Measurements from ENCODE around the gene HIGD1C. TPM values are rescaled to one million over a fixed set of nuclear protein-coding genes. Genes with fewer than 3 reads are reported as not detected.

The HIGD1C gene
- total RNA-seq, 1 donor from 2014 or later: not detected

DNA sequence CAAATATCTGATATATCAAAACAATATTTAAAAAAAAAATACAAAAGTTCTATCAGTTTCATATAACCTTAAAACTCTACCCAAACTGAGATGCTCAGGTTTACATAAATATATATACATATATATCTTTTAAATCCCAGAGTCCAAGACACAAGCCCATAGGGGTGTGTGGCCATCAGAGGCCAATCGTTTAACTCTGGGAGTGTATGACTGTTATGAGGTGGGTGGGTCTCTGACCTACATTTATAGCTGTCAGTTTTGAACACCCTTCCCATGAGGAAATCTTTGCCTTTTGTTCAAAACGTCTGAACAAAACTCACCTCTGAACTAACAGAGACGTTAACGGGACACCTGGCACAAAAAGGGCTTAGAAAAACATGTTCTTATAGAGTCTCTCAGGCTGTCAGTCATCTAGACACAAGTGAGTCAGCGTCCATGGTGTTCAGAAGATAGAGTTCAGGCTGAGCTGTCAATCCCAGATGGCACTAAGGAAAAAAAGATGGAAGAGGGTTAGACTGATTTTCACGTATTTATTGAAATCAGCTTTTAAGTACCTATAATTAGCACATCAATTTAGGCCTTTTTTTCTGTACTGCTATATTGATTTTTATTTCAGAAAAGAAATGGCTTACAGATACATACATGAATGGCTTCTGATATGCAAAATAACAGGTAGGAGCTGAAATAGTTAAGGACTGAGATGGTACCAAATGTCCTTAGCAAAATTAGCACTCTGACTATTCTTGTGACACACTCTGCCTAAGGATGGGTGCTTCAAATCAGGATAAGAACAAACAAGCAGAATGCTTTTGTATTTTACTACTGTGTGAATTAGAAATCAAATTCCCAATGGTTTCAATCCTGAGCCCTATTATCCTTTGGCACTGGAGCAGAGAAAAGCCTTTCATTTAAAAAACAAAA, 29.2 kb downstream of the HIGD1C start:
- Histone ChIP-seq H3K4me1 (peaks cover 11% of the 10 kb centered on the region), H3K4me3 (no peak overlapping the region), H3K27me3 (no peaks in the 10 kb centered on the region), H3K9me3 (no peaks in the 10 kb centered on the region), H3K36me3 (peaks cover 20% of the 10 kb centered on the region), H3K27ac (no peak overlapping the region)
- no peak for ATAC-seq
- intact Hi-C loops (cut with DNase I): no loop called here
- DNase-seq: no peak
- TF ChIP-seq, protein P1, sequence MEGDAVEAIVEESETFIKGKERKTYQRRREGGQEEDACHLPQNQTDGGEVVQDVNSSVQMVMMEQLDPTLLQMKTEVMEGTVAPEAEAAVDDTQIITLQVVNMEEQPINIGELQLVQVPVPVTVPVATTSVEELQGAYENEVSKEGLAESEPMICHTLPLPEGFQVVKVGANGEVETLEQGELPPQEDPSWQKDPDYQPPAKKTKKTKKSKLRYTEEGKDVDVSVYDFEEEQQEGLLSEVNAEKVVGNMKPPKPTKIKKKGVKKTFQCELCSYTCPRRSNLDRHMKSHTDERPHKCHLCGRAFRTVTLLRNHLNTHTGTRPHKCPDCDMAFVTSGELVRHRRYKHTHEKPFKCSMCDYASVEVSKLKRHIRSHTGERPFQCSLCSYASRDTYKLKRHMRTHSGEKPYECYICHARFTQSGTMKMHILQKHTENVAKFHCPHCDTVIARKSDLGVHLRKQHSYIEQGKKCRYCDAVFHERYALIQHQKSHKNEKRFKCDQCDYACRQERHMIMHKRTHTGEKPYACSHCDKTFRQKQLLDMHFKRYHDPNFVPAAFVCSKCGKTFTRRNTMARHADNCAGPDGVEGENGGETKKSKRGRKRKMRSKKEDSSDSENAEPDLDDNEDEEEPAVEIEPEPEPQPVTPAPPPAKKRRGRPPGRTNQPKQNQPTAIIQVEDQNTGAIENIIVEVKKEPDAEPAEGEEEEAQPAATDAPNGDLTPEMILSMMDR (IDR thresholded peaks at IDR 0.05): no peak

DNA sequence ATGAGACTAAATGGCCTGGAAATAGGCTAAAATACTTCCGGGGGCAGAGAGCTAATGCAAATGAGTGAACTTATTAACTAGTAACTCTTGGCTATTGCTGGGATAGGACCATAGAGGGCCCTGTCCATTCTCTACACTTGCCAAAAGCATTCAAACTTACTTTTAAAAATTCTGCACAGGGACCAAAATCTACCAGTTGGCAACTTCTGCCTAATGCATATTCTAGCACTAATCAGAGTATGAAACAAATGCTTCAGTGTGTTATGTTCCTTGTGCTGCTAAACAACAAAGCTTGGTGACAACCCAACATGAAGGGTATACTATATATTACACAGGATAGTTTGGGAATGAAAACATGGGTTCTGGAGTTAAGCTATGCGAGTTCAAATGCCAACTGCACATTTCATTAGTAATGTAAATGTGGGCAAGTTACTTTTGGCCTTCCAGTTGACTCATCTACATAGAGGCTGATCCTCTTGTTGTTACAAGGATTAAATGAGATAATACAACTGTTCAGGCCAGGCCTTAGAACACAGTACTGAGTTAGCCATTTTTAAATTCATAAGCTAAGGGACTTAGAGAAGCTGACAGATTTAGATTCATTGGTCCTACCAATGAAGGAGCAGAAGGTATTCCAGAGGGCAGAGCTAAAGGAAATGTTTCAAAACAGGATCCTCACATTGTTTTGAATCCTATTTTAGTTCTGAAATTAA, 32.4 kb downstream of the HIGD1C start:
- H3K27ac ChIP-seq: peak overlapping the region; percentile 26
- H3K9me3 ChIP-seq: no peaks in the 10 kb centered on the region
- ATAC-seq (no peak), DNase-seq (no peak)
- TF ChIP-seq, protein P1 (IDR thresholded peaks at IDR 0.05): no peak
- peaks cover 14% of the 10 kb centered on the region for H3K4me1 ChIP-seq
- intact Hi-C loops (cut with DNase I): no loop called here
- no peak overlapping the region for H3K4me3 ChIP-seq
- H3K27me3 ChIP-seq: no peaks in the 10 kb centered on the region
- H3K36me3 ChIP-seq: peaks cover 43% of the 10 kb centered on the region

DNA sequence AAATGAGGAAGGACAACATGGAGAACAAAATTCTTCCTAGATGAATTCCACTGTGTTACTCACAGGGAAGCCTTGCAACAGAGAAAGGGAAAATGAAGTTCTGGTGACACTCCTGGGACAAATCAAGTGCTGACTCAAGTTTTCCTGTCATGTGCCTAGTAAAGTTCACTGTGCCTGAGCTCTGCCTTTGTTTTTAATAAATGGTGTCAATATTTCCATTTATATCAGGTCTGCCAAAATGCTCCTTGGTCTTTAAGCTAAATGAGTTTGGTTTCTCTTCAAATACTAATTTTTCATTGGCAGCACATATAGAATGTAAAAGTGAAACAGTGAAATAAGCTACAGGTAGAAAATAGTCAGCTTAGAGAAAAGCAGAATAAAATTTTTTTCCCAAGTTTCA, 33.0 kb downstream of the HIGD1C start:
- TF ChIP-seq, protein P1 (IDR thresholded peaks at IDR 0.05): no peak
- intact Hi-C loops (cut with DNase I): no loop called here
- peaks cover 14% of the 10 kb centered on the region for H3K4me1 ChIP-seq
- H3K9me3 ChIP-seq: no peaks in the 10 kb centered on the region
- DNase-seq (no peak), ATAC-seq (peak; percentile 64)
- H3K36me3 ChIP-seq: peaks cover 49% of the 10 kb centered on the region
- no peaks in the 10 kb centered on the region for H3K27me3 ChIP-seq
- no peak overlapping the region for H3K4me3 ChIP-seq
- peak overlapping the region; percentile 48 for H3K27ac ChIP-seq

DNA sequence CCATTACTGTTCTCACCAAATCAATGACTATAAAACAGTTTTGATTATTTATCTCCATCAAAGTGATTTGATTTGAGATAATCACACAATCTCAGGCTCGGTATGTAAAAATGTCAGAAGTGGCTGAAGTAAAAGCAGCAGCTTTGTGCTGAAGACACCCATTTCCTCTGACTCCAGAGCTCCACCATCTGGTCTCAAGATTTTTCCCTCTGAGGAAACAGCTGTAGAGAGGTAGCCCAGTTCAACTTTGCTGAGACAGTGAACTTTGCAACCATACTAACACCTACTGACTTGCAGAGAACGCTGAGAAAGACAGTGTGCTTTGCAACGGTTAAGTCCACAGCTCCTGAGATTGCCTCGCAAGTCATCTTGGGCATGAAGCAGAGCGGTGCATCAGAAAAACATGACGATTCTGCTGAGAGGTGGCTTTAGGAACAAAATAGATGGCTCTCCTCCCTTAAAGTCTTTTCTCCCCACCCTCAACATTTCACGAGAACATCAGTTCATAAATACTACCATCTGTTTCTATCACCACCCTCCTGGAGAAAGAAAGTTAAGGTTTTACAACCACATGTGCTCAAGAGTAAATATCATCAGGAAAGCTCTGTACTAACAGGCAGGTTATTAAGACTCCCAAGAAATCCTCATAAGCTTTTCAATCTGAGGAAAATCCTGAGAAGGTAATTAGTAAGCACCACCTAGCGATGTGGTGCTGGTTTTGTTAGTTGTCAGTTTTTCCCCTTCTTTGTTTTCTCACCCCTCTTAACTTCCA, 34.8 kb downstream of the HIGD1C start:
- no peak for DNase-seq
- TF ChIP-seq, protein P1 (IDR thresholded peaks at IDR 0.05): peak; percentile 64
- Histone ChIP-seq H3K9me3 (no peaks in the 10 kb centered on the region), H3K27me3 (no peaks in the 10 kb centered on the region), H3K36me3 (peaks cover 57% of the 10 kb centered on the region), H3K4me1 (peaks cover 14% of the 10 kb centered on the region), H3K27ac (no peak overlapping the region), H3K4me3 (no peak overlapping the region)
- intact Hi-C loops (cut with DNase I): no loop called here
- ATAC-seq: peak; percentile 86

DNA sequence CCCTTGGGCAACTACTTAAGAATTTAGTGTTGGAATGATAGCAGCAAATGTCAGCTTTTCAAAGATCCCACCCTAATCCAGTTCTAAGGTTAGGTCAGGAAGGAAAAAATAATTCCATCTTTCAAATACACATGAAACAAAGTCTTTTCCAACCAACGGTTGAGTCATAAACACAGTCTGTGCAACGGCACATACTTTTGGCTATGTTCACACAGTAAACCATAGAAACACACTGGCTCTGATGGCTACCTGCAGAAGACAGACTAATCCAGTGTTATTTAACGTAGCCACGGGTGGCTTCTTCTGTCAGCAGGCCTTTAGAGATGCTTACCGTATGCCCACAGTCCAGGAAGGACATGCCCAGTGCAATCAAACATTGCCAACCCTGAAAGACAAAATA, 35.7 kb downstream of the HIGD1C start:
- Histone ChIP-seq H3K9me3 (no peaks in the 10 kb centered on the region), H3K27ac (no peak overlapping the region), H3K4me1 (peaks cover 14% of the 10 kb centered on the region), H3K27me3 (no peaks in the 10 kb centered on the region), H3K4me3 (no peak overlapping the region), H3K36me3 (peaks cover 65% of the 10 kb centered on the region)
- no peak for DNase-seq
- TF ChIP-seq, protein P1 (IDR thresholded peaks at IDR 0.05): no peak
- ATAC-seq: no peak
- intact Hi-C loops (cut with DNase I): no loop called here
